HG02852 (cell line): ENCODE measurements around the gene MEPCE.

Experiments used
- ATAC-seq: cut with Tn5 transposase; IDR thresholded peaks from one replicate; pipeline ENCODE4 v1.9.1; 2021; ENCODE audit warnings: mild to moderate bottlenecking, moderate library complexity; ENCODE audit not compliant: unreplicated experiment

Gene MEPCE

GRCh38 chr7:100456562-100456961, 26.9 kb downstream of the MEPCE start:
- ATAC-seq: no peak

GRCh38 chr7:100457033-100457432, 27.4 kb downstream of the MEPCE start:
- no peak for ATAC-seq

GRCh38 chr7:100464210-100464660, 34.6 kb downstream of the MEPCE start, which contains the start of gene SPACDR:
SPACDR (minus strand) TSS chr7:100464260; CDS start chr7:100464025, 235 bp downstream.
- ATAC-seq: no peak

GRCh38 chr7:100464791-100465190, 35.2 kb downstream of the MEPCE start:
- ATAC-seq: no peak

- no peak for ATAC-seq
Observed at GRCh38 chr7:100465299-100465698, 35.7 kb downstream of the MEPCE start.

GRCh38 chr7:100465702-100466311, 36.2 kb downstream of the MEPCE start:
- ATAC-seq: no peak

GRCh38 chr7:100466653-100467605, 37.3 kb downstream of the MEPCE start:
- no peak for ATAC-seq

GRCh38 chr7:100467638-100468373, 38.2 kb downstream of the MEPCE start:
- no peak for ATAC-seq

- ATAC-seq: peak; percentile 60
Observed at GRCh38 chr7:100469227-100470044, 39.8 kb downstream of the MEPCE start.

GRCh38 chr7:100471021-100471420, 41.4 kb downstream of the MEPCE start:
- ATAC-seq: no peak

- ATAC-seq: no peak
Observed at GRCh38 chr7:100472121-100472851, 42.7 kb downstream of the MEPCE start.

- ATAC-seq: no peak
Observed at GRCh38 chr7:100472854-100473499, 43.3 kb downstream of the MEPCE start.

- no peak for ATAC-seq
Observed at GRCh38 chr7:100475549-100475948, 45.9 kb downstream of the MEPCE start.

GRCh38 chr7:100476101-100476780, 46.6 kb downstream of the MEPCE start:
- ATAC-seq: no peak

- ATAC-seq: no peak
Observed at GRCh38 chr7:100476903-100477870, 47.6 kb downstream of the MEPCE start.

- no peak for ATAC-seq
Observed at GRCh38 chr7:100477871-100478267, 48.2 kb downstream of the MEPCE start.

GRCh38 chr7:100478958-100479660, 49.5 kb downstream of the MEPCE start, which contains the start of gene TSC22D4:
TSC22D4 (minus strand) TSS chr7:100479214; CDS start chr7:100478038, 1,176 bp downstream.
- ATAC-seq: peak; percentile 66
